Mesenchymal stem cell (in vitro differentiated cells and primary cell): ENCODE results near the gene SLC16A6.

Experiments
- DNase-seq: peaks from one replicate; pipeline ENCODE4 v3.0.0-alpha.2; 2013
- H2AFZ ChIP-seq: one replicate; pipeline ENCODE4 v1.6.1; 2013; ENCODE audit warnings: low read depth, mild to moderate bottlenecking, control low read depth, inconsistent platforms, low read length, moderate library complexity
- H2AK5ac ChIP-seq: 2 replicates; pipeline ENCODE4 v1.6.1; 2013; ENCODE audit warnings: low read length, moderate library complexity, mild to moderate bottlenecking, inconsistent platforms; ENCODE audit not compliant: severe bottlenecking
- H2BK120ac ChIP-seq: one replicate; pipeline ENCODE4 v1.6.1; 2013; ENCODE audit warnings: low read depth, mild to moderate bottlenecking, inconsistent platforms, low read length, moderate library complexity
- H2BK12ac ChIP-seq, 2 experiments: one replicate each; pipeline ENCODE4 v1.6.1; 2013; ENCODE audit warnings: inconsistent platforms in 2 of 2, low read length in 2 of 2, mild to moderate bottlenecking in 2 of 2, moderate library complexity in 2 of 2, control low read depth in 1 of 2
- H2BK15ac ChIP-seq: one replicate; pipeline ENCODE4 v1.6.1; 2013; ENCODE audit warnings: mild to moderate bottlenecking, low read depth, inconsistent platforms; ENCODE audit not compliant: poor library complexity, severe bottlenecking
- H2BK5ac ChIP-seq: 2 replicates; pipeline ENCODE4 v1.6.1; 2013; ENCODE audit warnings: low read depth, mild to moderate bottlenecking, low read length, control low read depth, inconsistent platforms; ENCODE audit not compliant: poor library complexity, severe bottlenecking
- H3K14ac ChIP-seq, 2 experiments: one replicate each; pipeline ENCODE4 v1.6.1; 2013; ENCODE audit warnings: inconsistent platforms in 2 of 2, low read length in 2 of 2, control low read depth in 1 of 2, mild to moderate bottlenecking in 1 of 2, moderate library complexity in 1 of 2
- H3K18ac ChIP-seq, 2 experiments: one replicate each; pipeline ENCODE4 v1.6.1; 2013; ENCODE audit warnings: inconsistent platforms in 2 of 2, low read length in 2 of 2, control low read depth in 1 of 2, low read depth in 1 of 2, mild to moderate bottlenecking in 1 of 2
- H3K23ac ChIP-seq, 2 experiments: one replicate each; pipeline ENCODE4 v1.6.1; 2013; ENCODE audit warnings: inconsistent platforms in 2 of 2, low read length in 2 of 2, mild to moderate bottlenecking in 2 of 2, moderate library complexity in 2 of 2, control low read depth in 1 of 2
- H3K27ac ChIP-seq: 2 replicates; pipeline ENCODE4 v1.5.1; 2013; ENCODE audit warnings: mild to moderate bottlenecking, moderate library complexity, low read length, control low read depth, inconsistent platforms; ENCODE audit not compliant: poor library complexity, severe bottlenecking
- H3K27me3 ChIP-seq, 2 experiments: 2 replicates each; pipeline versions ENCODE4 v1.6.1 to v1.7.0; 2013; ENCODE audit warnings: low read length in 2 of 2, mild to moderate bottlenecking in 2 of 2, moderate library complexity in 2 of 2, control low read depth in 1 of 2, inconsistent platforms in 1 of 2; ENCODE audit not compliant: control insufficient read depth in 1 of 2, insufficient read depth in 1 of 2
- H3K36me3 ChIP-seq, 2 experiments: 2 replicates each; pipeline versions ENCODE4 v1.6.1 to v1.7.0; 2013; ENCODE audit warnings: low read length in 2 of 2, control low read depth in 1 of 2, inconsistent platforms in 1 of 2, low read depth in 1 of 2, mild to moderate bottlenecking in 1 of 2; ENCODE audit not compliant: insufficient read depth in 2 of 2, control insufficient read depth in 1 of 2
- H3K4ac ChIP-seq, 2 experiments: one replicate each; pipeline ENCODE4 v1.6.1; 2013; ENCODE audit warnings: inconsistent platforms in 2 of 2, low read length in 2 of 2, mild to moderate bottlenecking in 2 of 2, moderate library complexity in 2 of 2, control low read depth in 1 of 2, low read depth in 1 of 2
- H3K4me1 ChIP-seq: 2 replicates; pipeline ENCODE4 v1.6.1; 2013; ENCODE audit warnings: low read depth, low read length, control low read depth; ENCODE audit not compliant: control insufficient read depth, insufficient read depth
- H3K4me2 ChIP-seq: 2 replicates; pipeline ENCODE4 v1.6.1; 2013; ENCODE audit warnings: low read length, mild to moderate bottlenecking, inconsistent platforms; ENCODE audit not compliant: poor library complexity, severe bottlenecking
- H3K4me3 ChIP-seq, 2 experiments: 2 replicates each; pipeline versions ENCODE4 v1.5.1 to v1.7.0; 2013; ENCODE audit warnings: low read length in 2 of 2, mild to moderate bottlenecking in 2 of 2, control low read depth in 1 of 2, low read depth in 1 of 2; ENCODE audit not compliant: insufficient read depth in 1 of 2
- H3K79me1 ChIP-seq: replicated peaks from 2 replicates; pipeline ENCODE4 v1.6.1; 2013; ENCODE audit warnings: mild to moderate bottlenecking, control low read depth, low read length, inconsistent platforms; ENCODE audit not compliant: poor library complexity, severe bottlenecking
- H3K9ac ChIP-seq: 2 replicates; pipeline ENCODE4 v1.7.0; 2013; ENCODE audit warnings: mild to moderate bottlenecking, low read length, moderate library complexity
- H3K9me3 ChIP-seq: 2 replicates; pipeline ENCODE4 v1.7.0; 2013; ENCODE audit warnings: mild to moderate bottlenecking, low read length; ENCODE audit not compliant: control insufficient read depth
- H4K8ac ChIP-seq: one replicate; pipeline ENCODE4 v1.6.1; 2013; ENCODE audit warnings: inconsistent platforms, mild to moderate bottlenecking, low read length, moderate library complexity
- H4K91ac ChIP-seq: one replicate; pipeline ENCODE4 v1.6.1; 2013; ENCODE audit warnings: mild to moderate bottlenecking, low read length, inconsistent platforms
- WGBS: methylation state at CpG from one replicate; pipeline ENCODE4 v1.1.7; 2013; ENCODE audit warnings: mixed read lengths; 5-methylcytosine and 5-hydroxymethylcytosine counted together

SLC16A6 gene

GRCh38 chr17:68317458-68317857 is 26.5 kb upstream of the SLC16A6 start:
- Histone ChIP-seq H3K9ac (no peak overlapping the region), H2AK5ac (no peak overlapping the region), H3K79me1 (no peaks in the 10 kb centered on the region), H3K4ac (no peak overlapping the region), H2BK12ac (no peak overlapping the region), H3K23ac (no peak overlapping the region), H2BK15ac (no peak overlapping the region), H3K36me3 (no peaks in the 10 kb centered on the region), H2BK120ac (no peak overlapping the region), H2BK5ac (no peak overlapping the region), H4K91ac (no peak overlapping the region), H3K4me3 (no peak overlapping the region), H2AFZ (no peak overlapping the region), H3K18ac (no peak overlapping the region), H3K4me1 (peaks cover 8% of the 10 kb centered on the region), H3K14ac (no peak overlapping the region), H3K27me3 (no peaks in the 10 kb centered on the region), H3K4me2 (no peak overlapping the region), H4K8ac (no peak overlapping the region), H3K9me3 (no peaks in the 10 kb centered on the region), H3K27ac (no peak overlapping the region)
- WGBS = 97% methylated on average over 6 of the region's 6 CpGs
- DNase-seq = no peak

GRCh38 chr17:68315930-68316329 is 25.0 kb upstream of the SLC16A6 start:
- DNase-seq = no peak
- H3K4me2 ChIP-seq = no peak overlapping the region
- H3K9me3 ChIP-seq = no peaks in the 10 kb centered on the region
- H3K4ac ChIP-seq = no peak overlapping the region
- no peak overlapping the region for H2BK15ac ChIP-seq
- H3K14ac ChIP-seq = no peak overlapping the region
- H4K91ac ChIP-seq = peak overlapping the region; percentile 18
- WGBS = 94% methylated on average over 4 of the region's 4 CpGs
- H3K27me3 ChIP-seq = no peaks in the 10 kb centered on the region
- H3K4me3 ChIP-seq = no peak overlapping the region
- H3K4me1 ChIP-seq = peaks cover 10% of the 10 kb centered on the region
- no peak overlapping the region for H4K8ac ChIP-seq
- no peak overlapping the region for H3K9ac ChIP-seq
- H3K79me1 ChIP-seq = no peaks in the 10 kb centered on the region
- H3K36me3 ChIP-seq = no peaks in the 10 kb centered on the region
- no peak overlapping the region for H3K23ac ChIP-seq
- H2AFZ ChIP-seq = no peak overlapping the region
- no peak overlapping the region for H2BK120ac ChIP-seq
- H3K27ac ChIP-seq = no peak overlapping the region
- no peak overlapping the region for H2BK12ac ChIP-seq
- H2BK5ac ChIP-seq = no peak overlapping the region
- H3K18ac ChIP-seq = no peak overlapping the region
- no peak overlapping the region for H2AK5ac ChIP-seq

DNA sequence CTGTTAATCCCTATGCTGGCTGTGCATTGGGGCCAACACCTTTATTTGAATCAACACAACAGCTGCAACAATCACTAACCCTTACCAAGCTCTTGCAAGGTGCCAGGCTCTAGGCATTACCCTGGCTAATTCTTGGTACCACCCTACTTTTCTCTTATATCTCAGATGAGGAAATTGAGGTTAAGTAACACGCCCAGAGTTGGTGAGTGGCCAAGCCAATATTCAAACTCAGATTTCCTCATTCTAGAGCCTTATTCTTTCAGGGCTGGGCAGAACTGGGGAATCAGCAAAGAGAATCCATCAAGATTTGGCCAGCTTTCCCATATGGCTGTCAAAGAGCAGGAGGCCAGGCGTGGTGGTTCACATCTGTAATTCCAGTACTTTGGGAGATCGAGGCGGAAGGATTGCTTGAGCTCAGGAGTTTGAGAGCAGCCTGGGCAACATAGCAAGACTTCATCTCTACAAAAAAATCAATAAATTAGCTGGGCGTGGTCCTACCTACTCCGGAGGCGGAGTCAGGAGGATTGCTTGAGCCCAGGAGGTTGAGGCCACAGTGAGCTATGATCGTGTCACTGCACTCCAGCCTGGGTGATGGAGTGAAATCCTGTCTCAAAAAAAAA is 24.1 kb upstream of the SLC16A6 start:
- H3K36me3 ChIP-seq = no peaks in the 10 kb centered on the region
- H3K14ac ChIP-seq = no peak overlapping the region
- no peaks in the 10 kb centered on the region for H3K9me3 ChIP-seq
- H3K79me1 ChIP-seq = no peaks in the 10 kb centered on the region
- DNase-seq = no peak
- no peak overlapping the region for H4K91ac ChIP-seq
- peak overlapping the region in 1 of 2 experiments; percentile 30 for H3K18ac ChIP-seq
- H4K8ac ChIP-seq = no peak overlapping the region
- no peak overlapping the region for H2BK15ac ChIP-seq
- H2AFZ ChIP-seq = no peak overlapping the region
- H3K4me2 ChIP-seq = no peak overlapping the region
- no peak overlapping the region for H2AK5ac ChIP-seq
- H3K27me3 ChIP-seq = no peaks in the 10 kb centered on the region
- WGBS = 96% methylated on average over 8 of the region's 8 CpGs
- H3K4me1 ChIP-seq = peaks cover 10% of the 10 kb centered on the region
- H2BK5ac ChIP-seq = no peak overlapping the region
- no peak overlapping the region for H2BK12ac ChIP-seq
- no peak overlapping the region for H3K4me3 ChIP-seq
- no peak overlapping the region for H3K23ac ChIP-seq
- no peak overlapping the region for H3K4ac ChIP-seq
- no peak overlapping the region for H2BK120ac ChIP-seq
- H3K27ac ChIP-seq = no peak overlapping the region
- H3K9ac ChIP-seq = no peak overlapping the region

DNA sequence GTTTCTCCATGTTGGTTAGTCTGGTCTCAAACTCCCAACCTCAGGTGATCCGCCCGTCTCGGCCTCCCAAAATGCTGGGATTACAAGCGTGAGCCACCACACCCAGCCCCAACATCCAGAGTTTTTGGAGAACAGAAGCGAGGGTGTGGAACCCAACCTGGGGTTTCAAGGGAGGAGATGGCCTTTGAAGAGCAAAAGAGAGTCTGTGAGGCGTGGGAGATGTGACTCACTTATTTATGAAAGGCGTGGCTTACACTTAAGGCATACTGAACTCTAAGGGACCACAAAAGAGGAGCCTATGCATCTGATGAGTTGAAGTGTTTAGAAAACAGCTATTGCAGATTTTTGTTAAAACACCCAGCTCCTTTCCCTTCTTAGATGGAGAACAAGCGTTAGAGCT is 19.2 kb upstream of the SLC16A6 start:
- 90% methylated on average over 7 of the region's 8 CpGs for WGBS
- Histone ChIP-seq H2BK12ac (peak overlapping the region in 1 of 2 experiments; percentile 76), H2AK5ac (no peak overlapping the region), H2BK15ac (no peak overlapping the region), H3K36me3 (peaks cover 0 to 3% of the 10 kb centered on the region in 2 experiments), H3K14ac (no peak overlapping the region), H3K79me1 (no peaks in the 10 kb centered on the region), H3K18ac (no peak overlapping the region), H4K8ac (no peak overlapping the region), H3K4me3 (no peak overlapping the region), H3K4me1 (peaks cover 6% of the 10 kb centered on the region), H2AFZ (no peak overlapping the region), H2BK5ac (no peak overlapping the region), H3K27me3 (no peaks in the 10 kb centered on the region), H3K23ac (no peak overlapping the region), H3K27ac (no peak overlapping the region), H3K9ac (no peak overlapping the region), H3K4me2 (no peak overlapping the region), H3K9me3 (peaks cover 5% of the 10 kb centered on the region), H3K4ac (no peak overlapping the region), H4K91ac (no peak overlapping the region), H2BK120ac (no peak overlapping the region)
- DNase-seq = peak; percentile 78
